Measurements from ENCODE around the gene COX7A2L.

Gene COX7A2L

DNA sequence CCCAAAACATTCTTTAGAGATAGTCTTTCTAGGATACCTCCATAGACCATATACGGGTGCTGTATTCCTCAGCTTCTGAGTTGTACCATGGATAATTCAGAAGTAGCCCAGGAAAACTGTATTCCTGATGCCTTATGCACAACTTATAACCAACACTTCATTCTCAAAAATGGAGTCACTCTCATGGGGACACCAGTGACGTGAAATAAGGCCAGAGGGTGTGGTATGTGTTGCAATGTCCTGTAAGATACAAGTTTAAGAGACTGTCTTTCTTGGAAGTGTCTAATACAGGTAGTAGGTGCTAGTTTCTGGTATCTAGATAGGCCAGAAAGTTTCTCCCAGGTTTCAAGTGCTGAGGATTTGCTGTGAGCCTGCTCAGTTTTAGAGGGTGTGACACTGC, 36.1 kb downstream of the COX7A2L start:
- TF ChIP-seq, protein P1, sequence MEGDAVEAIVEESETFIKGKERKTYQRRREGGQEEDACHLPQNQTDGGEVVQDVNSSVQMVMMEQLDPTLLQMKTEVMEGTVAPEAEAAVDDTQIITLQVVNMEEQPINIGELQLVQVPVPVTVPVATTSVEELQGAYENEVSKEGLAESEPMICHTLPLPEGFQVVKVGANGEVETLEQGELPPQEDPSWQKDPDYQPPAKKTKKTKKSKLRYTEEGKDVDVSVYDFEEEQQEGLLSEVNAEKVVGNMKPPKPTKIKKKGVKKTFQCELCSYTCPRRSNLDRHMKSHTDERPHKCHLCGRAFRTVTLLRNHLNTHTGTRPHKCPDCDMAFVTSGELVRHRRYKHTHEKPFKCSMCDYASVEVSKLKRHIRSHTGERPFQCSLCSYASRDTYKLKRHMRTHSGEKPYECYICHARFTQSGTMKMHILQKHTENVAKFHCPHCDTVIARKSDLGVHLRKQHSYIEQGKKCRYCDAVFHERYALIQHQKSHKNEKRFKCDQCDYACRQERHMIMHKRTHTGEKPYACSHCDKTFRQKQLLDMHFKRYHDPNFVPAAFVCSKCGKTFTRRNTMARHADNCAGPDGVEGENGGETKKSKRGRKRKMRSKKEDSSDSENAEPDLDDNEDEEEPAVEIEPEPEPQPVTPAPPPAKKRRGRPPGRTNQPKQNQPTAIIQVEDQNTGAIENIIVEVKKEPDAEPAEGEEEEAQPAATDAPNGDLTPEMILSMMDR (conservative IDR thresholded peaks at IDR 0.05; ENCODE audit: low read depth, low read length): no peak
- H3K4me3 ChIP-seq (ENCODE audit: low read length): no peak overlapping the region
- no peak for DNase-seq (ENCODE audit: low read depth)

DNA sequence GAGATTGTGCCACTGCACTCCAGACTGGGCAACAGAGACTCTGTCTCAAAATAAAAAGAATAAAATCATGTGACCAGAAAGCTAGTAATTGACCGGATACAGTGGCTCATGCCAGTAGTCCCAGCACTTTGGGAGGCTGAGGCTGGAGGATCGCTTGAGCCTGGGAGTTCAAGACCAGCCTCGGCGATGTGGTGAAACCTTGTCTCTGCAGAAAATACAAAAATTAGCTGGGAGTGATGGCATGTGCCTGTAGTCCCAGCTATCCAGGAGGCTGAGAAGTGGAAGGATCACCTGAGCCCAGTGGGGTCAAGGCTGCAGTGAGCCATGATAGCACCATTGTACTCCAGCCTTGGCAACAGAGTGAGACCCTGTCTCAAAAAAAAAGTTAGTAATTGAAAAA, 36.8 kb downstream of the COX7A2L start:
- DNase-seq (ENCODE audit: low read depth): no peak
- no peak overlapping the region for H3K4me3 ChIP-seq (ENCODE audit: low read length)
- TF ChIP-seq, protein P1 (conservative IDR thresholded peaks at IDR 0.05; ENCODE audit: low read depth, low read length): no peak

DNA sequence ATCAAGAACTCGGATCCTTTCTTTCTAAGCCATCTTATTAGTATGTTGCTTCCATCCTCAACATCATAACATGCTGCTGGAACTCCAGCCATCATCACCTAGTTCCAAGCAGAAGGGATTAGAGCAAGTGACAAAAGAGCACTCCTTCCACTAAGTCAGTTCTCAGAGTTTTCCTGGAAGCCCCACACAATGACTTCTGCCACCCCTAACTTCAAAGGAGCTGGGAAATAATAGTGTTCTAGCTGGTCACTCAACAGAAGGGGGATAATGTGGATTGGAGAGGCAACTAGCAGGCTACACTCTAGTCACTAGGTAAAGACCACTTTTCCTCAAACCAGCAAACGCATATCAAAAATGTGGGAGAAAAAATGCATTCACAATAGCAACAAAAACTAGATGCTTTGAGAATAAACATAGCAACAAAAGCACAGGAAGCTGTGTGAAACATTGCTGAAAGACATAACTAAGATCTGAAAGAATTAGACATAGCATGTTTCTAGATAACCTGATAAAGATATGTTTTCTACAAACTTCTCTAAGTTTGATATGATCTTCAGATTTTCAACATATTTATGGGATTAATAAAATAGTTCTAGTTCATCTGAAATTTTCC, 39.5 kb downstream of the COX7A2L start:
- TF ChIP-seq, protein P1 (conservative IDR thresholded peaks at IDR 0.05; ENCODE audit: low read depth, low read length): no peak

DNA sequence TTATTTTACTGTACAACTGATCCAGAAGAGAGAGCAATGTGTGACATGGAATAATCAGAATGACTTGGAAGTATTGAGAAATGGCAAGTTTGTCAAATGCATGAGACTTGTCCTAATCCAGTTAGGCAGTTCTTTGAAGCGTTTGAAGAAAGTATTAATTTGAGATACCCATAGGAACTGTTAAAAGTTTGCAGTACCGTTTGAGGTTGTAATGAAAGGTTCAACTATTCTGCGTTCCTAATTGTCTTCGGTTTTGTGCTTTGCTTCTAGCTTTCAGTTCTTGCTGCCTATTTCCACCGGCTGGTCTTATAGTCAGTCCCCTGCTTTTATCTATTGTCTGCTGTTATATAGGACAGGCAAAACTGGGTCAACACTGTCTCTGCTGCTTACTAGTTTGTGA, 41.8 kb downstream of the COX7A2L start:
- TF ChIP-seq, protein P1 (conservative IDR thresholded peaks at IDR 0.05; ENCODE audit: low read depth, low read length): no peak
- H3K4me3 ChIP-seq (ENCODE audit: low read length): no peak overlapping the region
- no peak for DNase-seq (ENCODE audit: low read depth)

More for the DNA sequence above, 39.5 kb downstream of the COX7A2L start:
- no peak overlapping the region for H3K4me3 ChIP-seq (ENCODE audit: low read length)
- no peak for DNase-seq (ENCODE audit: low read depth)

DNA sequence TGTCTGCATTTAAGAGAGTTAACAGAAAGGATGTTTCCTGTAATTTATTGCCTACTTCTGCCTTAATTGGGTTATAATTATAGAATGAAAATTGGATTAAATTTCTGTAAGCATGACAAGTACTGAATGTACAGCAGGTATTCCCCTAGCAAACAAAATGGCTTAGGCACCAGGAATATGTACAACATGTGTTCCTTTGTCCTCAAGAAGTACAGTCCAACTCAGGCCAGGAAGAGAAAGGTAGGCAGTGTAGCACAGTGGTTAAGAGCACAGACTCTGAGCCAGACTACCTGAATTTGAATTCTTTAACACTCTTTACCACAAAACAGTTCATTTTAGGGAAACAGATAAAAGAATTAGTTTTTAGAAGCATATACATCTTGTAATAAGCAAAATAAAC, 43.1 kb downstream of the COX7A2L start:
- no peak for DNase-seq (ENCODE audit: low read depth)
- TF ChIP-seq, protein P1 (conservative IDR thresholded peaks at IDR 0.05; ENCODE audit: low read depth, low read length): no peak
- H3K4me3 ChIP-seq (ENCODE audit: low read length): no peak overlapping the region

DNA sequence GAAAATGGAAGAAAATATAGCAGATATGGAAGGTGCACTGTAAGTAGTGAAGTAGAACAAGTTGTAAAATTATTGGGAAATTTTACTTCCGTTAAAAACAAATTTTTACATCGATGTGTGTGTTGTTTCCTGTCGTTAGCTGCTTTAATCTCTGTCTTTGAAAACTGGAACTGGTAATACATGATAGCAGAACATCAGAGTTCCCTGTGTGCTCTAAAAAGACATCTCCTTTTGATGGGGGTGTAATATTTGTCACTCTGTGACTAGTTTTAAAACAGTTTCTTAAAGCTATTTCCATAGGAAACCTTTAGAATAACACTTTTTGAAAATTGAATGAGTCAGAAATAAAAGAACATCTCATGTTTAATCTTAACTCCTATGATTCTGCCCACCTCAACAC, 43.5 kb downstream of the COX7A2L start:
- DNase-seq (ENCODE audit: low read depth): no peak
- no peak overlapping the region for H3K4me3 ChIP-seq (ENCODE audit: low read length)
- TF ChIP-seq, protein P1 (conservative IDR thresholded peaks at IDR 0.05; ENCODE audit: low read depth, low read length): no peak

DNA sequence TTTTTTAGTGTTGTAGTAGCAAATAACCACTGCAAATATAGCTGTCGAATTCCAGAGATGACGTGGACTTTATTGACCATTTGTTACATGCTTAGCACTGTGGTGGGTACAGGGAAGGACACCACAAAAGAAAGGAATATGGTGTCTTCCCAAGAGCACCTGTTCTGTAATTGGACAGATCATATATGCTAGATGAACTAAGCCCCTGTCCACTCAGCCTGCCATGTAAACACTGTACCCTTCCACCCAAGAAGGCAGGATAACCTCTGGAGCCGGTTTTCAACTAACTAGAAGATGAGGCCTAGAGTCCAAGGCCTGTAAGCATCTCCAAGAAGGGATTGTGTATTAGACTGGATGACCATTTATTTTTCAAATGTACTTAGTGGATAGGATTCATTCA, 44.1 kb downstream of the COX7A2L start:
- no peak for DNase-seq (ENCODE audit: low read depth)
- H3K4me3 ChIP-seq (ENCODE audit: low read length): no peak overlapping the region
- TF ChIP-seq, protein P1 (conservative IDR thresholded peaks at IDR 0.05; ENCODE audit: low read depth, low read length): no peak

All from retinal pigment epithelial cell (primary cell).